ENCODE measurements around the gene WFIKKN1.

The WFIKKN1 gene

GRCh38 chr16:633336-634050 is 2.7 kb downstream of the WFIKKN1 start:
- no peak overlapping the region for H3K9ac ChIP-seq (ENCODE audit: low read depth, low read length)
- H3K36me3 ChIP-seq (ENCODE audit: insufficient read depth, low read length): no peaks in the 10 kb centered on the region
- peaks cover 15% of the 10 kb centered on the region; the same call in 1 of the 2 replicates for H3K4me1 ChIP-seq (ENCODE audit: insufficient read depth, low read length)
- H3K9me3 ChIP-seq (ENCODE audit: control insufficient read depth, insufficient read depth, low read length): no peaks in the 10 kb centered on the region

GRCh38 chr16:634051-634670 is 3.4 kb downstream of the WFIKKN1 start:
- H3K4me1 ChIP-seq (ENCODE audit: insufficient read depth, low read length): peaks cover 18% of the 10 kb centered on the region; the same call in 1 of the 2 replicates
- no peaks in the 10 kb centered on the region for H3K36me3 ChIP-seq (ENCODE audit: insufficient read depth, low read length)
- H3K9me3 ChIP-seq (ENCODE audit: control insufficient read depth, insufficient read depth, low read length): no peaks in the 10 kb centered on the region
- H3K9ac ChIP-seq (ENCODE audit: low read depth, low read length): no peak overlapping the region

GRCh38 chr16:634996-635395 is 4.2 kb downstream of the WFIKKN1 start:
- H3K36me3 ChIP-seq (ENCODE audit: insufficient read depth, low read length): no peaks in the 10 kb centered on the region
- peaks cover 14% of the 10 kb centered on the region; the same call in 1 of the 2 replicates for H3K4me1 ChIP-seq (ENCODE audit: insufficient read depth, low read length)
- H3K9ac ChIP-seq (ENCODE audit: low read depth, low read length): no peak overlapping the region; the same call in 1 of the 2 replicates
- no peaks in the 10 kb centered on the region for H3K9me3 ChIP-seq (ENCODE audit: control insufficient read depth, insufficient read depth, low read length)

- H3K9ac ChIP-seq (ENCODE audit: low read depth, low read length): peak overlapping the region; percentile 74
- H3K4me1 ChIP-seq (ENCODE audit: insufficient read depth, low read length): peaks cover 11% of the 10 kb centered on the region; the same call in 1 of the 2 replicates
- no peaks in the 10 kb centered on the region for H3K36me3 ChIP-seq (ENCODE audit: insufficient read depth, low read length)
- H3K9me3 ChIP-seq (ENCODE audit: control insufficient read depth, insufficient read depth, low read length): no peaks in the 10 kb centered on the region
Measured at GRCh38 chr16:635573-636205, 4.9 kb downstream of the WFIKKN1 start.

- Histone ChIP-seq H3K36me3 (ENCODE audit: insufficient read depth, low read length) (no peaks in the 10 kb centered on the region), H3K9me3 (ENCODE audit: control insufficient read depth, insufficient read depth, low read length) (no peaks in the 10 kb centered on the region), H3K4me1 (ENCODE audit: insufficient read depth, low read length) (peaks cover 11% of the 10 kb centered on the region; the same call in 1 of the 2 replicates), H3K9ac (ENCODE audit: low read depth, low read length) (peak within 1 kb of the TSS; percentile 74)
Measured at GRCh38 chr16:636206-637080, 5.7 kb downstream of the WFIKKN1 start, which contains the start of gene METTL26. METTL26 (minus strand) TSS chr16:636305; CDS start chr16:636290, 15 bp downstream.

- H3K9me3 ChIP-seq (ENCODE audit: control insufficient read depth, insufficient read depth, low read length): no peaks in the 10 kb centered on the region
- H3K36me3 ChIP-seq (ENCODE audit: insufficient read depth, low read length): no peaks in the 10 kb centered on the region
- peaks cover 11% of the 10 kb centered on the region; the same call in 1 of the 2 replicates for H3K4me1 ChIP-seq (ENCODE audit: insufficient read depth, low read length)
- H3K9ac ChIP-seq (ENCODE audit: low read depth, low read length): peak overlapping the region; percentile 74; the same call in 1 of the 2 replicates
Measured at GRCh38 chr16:637081-638018, 6.6 kb downstream of the WFIKKN1 start.

GRCh38 chr16:638034-638543 is 7.3 kb downstream of the WFIKKN1 start:
- H3K36me3 ChIP-seq (ENCODE audit: insufficient read depth, low read length): no peaks in the 10 kb centered on the region
- H3K9me3 ChIP-seq (ENCODE audit: control insufficient read depth, insufficient read depth, low read length): no peaks in the 10 kb centered on the region
- no peak overlapping the region for H3K9ac ChIP-seq (ENCODE audit: low read depth, low read length)
- H3K4me1 ChIP-seq (ENCODE audit: insufficient read depth, low read length): peaks cover 11% of the 10 kb centered on the region; the same call in 1 of the 2 replicates

GRCh38 chr16:638836-639235 is 8.1 kb downstream of the WFIKKN1 start:
- H3K9me3 ChIP-seq (ENCODE audit: control insufficient read depth, insufficient read depth, low read length): no peaks in the 10 kb centered on the region
- peaks cover 11% of the 10 kb centered on the region; the same call in 1 of the 2 replicates for H3K4me1 ChIP-seq (ENCODE audit: insufficient read depth, low read length)
- H3K36me3 ChIP-seq (ENCODE audit: insufficient read depth, low read length): no peaks in the 10 kb centered on the region
- no peak overlapping the region for H3K9ac ChIP-seq (ENCODE audit: low read depth, low read length)

- no peaks in the 10 kb centered on the region for H3K9me3 ChIP-seq (ENCODE audit: control insufficient read depth, insufficient read depth, low read length)
- no peak overlapping the region for H3K9ac ChIP-seq (ENCODE audit: low read depth, low read length)
- no peaks in the 10 kb centered on the region for H3K36me3 ChIP-seq (ENCODE audit: insufficient read depth, low read length)
- H3K4me1 ChIP-seq (ENCODE audit: insufficient read depth, low read length): peaks cover 11% of the 10 kb centered on the region; the same call in 1 of the 2 replicates
Measured at GRCh38 chr16:640614-641013, 9.8 kb downstream of the WFIKKN1 start.

GRCh38 chr16:641326-642188 is 10.8 kb downstream of the WFIKKN1 start, which contains the start of gene MCRIP2:
MCRIP2 (plus strand) TSS chr16:641828; CDS start chr16:641992, 164 bp downstream.
- H3K9me3 ChIP-seq (ENCODE audit: control insufficient read depth, insufficient read depth, low read length): no peaks in the 10 kb centered on the region
- peak within 1 kb of the TSS; percentile 70 for H3K9ac ChIP-seq (ENCODE audit: low read depth, low read length)
- H3K4me1 ChIP-seq (ENCODE audit: insufficient read depth, low read length): peaks cover 11% of the 10 kb centered on the region; the same call in 1 of the 2 replicates
- H3K36me3 ChIP-seq (ENCODE audit: insufficient read depth, low read length): no peaks in the 10 kb centered on the region

GRCh38 chr16:642189-643049 is 11.6 kb downstream of the WFIKKN1 start:
- H3K36me3 ChIP-seq (ENCODE audit: insufficient read depth, low read length): no peaks in the 10 kb centered on the region
- H3K4me1 ChIP-seq (ENCODE audit: insufficient read depth, low read length): peaks cover 11% of the 10 kb centered on the region; the same call in 1 of the 2 replicates
- peak overlapping the region; percentile 70 for H3K9ac ChIP-seq (ENCODE audit: low read depth, low read length)
- no peaks in the 10 kb centered on the region for H3K9me3 ChIP-seq (ENCODE audit: control insufficient read depth, insufficient read depth, low read length)

All from ES-I3 (cell line).